Pons (tissue), 1 donor: ENCODE measurements around the gene SCN4B.
"Not testable (repeated sequence)": the region's sequence is repeated elsewhere in the genome, so short reads cannot be mapped to it uniquely, and the experiment has no call there.

Experiments used
- DNase-seq: peaks from one replicate; pipeline ENCODE4 v3.0.0-alpha.2; 2016; ENCODE audit warnings: low spot score

The SCN4B gene, protein sequence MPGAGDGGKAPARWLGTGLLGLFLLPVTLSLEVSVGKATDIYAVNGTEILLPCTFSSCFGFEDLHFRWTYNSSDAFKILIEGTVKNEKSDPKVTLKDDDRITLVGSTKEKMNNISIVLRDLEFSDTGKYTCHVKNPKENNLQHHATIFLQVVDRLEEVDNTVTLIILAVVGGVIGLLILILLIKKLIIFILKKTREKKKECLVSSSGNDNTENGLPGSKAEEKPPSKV

DNA sequence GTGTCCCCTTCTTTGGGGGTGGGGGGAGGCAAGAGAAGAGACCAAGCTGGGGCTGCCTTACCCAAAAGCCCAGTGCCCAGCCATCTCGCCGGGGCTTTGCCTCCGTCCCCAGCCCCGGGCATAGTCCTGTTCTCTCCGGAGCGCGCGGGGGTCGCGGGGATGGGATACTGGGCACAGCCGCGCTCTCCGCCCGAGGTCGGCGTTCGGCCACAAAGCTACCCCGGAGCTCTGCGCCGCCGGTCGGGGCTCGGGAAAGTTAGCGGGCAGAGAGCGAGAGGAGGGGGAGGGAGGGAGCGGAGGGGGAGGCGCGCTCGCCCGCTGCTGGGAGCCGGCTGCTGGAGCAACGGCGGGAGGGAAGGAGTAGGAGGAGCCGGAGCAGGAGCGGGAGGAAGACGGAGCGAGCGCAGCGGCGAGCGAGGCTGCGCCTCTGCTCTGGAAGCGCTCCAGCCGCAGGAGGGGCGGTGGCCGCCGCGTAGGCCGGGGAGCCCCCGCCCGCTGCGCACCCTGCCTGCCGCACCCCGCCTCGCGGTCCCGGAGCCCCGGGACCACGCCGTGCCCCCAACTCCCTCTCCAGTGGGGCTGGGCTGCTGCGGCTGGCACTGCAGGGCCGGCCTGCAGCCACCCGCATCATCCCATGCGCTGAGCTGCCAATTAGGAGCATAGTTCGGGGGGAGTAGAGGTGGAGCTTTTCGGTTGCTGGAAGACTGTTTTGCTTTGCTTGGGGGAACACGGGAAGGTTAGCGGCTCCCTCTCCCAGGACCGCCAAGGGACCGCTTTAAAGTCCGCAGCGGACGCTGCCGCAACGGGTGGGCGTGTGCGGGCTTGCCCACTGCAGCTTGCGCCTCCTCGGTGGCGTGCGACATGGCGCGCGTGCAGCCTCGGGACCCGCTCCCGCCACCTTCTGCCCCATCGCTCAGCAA, at the start of gene SCN4B:
TSS of gene SCN4B (minus strand) at position 272 of the 920 bp plus-strand sequence. CDS start at position 122, 150 bp downstream.
- DNase-seq: no peak

- no peak for DNase-seq
These were observed 49.3 kb upstream of the SCN4B start for GRCh38 chr11:118201966-118202365.

DNA sequence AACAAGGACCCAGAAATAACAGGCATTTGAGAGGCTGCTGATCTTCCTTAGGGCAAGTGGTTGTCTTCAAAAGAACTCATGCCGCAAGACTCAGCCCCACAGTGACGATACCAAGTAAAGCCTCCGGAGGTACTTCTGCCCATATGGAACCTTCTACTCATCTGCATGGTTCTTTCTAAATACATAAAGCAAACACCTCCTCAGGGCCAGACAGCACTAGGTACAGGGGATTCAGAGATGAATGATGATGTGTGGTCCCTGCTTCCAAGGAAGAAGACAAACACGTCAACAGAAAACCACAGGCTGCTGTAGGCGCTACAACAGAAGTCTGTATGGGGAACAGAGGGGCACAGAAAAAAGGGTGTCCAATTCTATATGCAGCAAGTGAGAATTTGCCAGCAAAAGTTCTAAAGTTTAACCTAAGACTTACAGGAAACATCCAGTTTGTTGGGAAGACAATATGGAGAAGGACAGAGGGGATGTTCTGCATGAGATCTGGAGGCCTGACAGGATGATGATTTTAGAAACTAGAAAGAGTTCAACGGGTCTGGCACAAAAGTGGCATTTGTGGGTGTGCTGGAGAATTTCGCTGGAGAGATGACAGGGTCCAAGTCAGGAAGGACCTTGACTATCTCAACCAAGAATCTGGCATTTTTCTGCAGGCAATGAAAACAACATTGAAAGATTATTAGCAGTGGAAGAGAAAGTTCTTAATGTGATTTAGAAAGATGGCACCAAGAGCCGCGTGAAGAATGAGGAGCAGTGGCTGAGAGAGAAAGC, 48.5 kb upstream of the SCN4B start:
- no peak for DNase-seq

- DNase-seq: no peak
These were observed 47.9 kb upstream of the SCN4B start for GRCh38 chr11:118200497-118200896.

DNA sequence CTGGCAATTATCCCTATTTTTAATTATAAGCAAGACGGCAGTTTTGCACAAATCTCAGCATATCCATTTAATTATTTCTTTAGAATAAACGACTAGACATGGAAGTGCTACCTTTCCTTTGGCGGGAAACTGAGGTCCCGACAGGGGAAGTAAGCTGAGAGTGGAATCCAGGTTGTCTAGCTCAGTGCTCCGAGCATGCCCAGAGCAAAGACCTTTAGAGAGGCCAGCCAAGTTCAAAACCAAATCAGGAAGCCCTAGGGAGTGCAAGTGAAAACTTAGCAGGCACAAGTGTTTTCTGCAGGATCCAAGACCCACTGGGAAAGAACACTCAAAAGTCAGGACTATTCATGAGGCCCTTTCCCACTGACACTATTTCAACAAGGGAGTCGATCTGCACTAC, 46.5 kb upstream of the SCN4B start:
- no peak for DNase-seq

GRCh38 chr11:118198370-118198769, 45.7 kb upstream of the SCN4B start:
- peak; percentile 65 for DNase-seq

GRCh38 chr11:118194835-118195627, 42.4 kb upstream of the SCN4B start:
- DNase-seq: peak; percentile 92

DNA sequence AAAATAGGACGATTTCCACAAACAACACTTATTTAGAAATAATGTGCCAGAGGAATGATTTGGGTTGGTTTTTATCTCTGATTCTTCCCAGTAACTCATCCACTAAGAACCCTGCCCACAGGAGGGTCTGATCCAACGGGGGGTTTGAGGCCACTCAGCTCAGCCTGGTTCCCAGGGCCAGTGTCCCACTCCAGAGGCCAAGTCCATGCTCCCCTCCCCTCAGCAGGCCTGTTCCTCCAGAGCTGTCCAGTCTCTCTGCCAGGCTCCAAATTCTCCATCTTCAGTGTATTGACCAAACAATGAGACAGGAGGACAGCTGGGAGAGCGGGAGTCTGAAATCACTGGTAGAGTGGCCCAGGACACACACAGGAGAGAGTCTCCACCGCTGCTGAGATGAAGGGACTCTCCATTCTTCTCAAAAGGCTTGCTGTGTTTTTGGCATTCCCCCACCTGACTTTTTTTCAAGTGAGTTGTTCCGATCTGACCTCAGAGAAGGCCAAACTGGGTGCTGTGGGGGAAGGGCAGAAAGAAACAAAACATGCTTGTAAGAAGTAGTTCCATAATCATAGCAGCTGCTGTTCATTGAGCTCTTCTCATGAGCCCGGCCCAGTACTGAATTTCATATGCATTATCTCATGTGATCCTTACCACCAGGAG, 41.4 kb upstream of the SCN4B start:
- DNase-seq: peak; percentile 38

DNA sequence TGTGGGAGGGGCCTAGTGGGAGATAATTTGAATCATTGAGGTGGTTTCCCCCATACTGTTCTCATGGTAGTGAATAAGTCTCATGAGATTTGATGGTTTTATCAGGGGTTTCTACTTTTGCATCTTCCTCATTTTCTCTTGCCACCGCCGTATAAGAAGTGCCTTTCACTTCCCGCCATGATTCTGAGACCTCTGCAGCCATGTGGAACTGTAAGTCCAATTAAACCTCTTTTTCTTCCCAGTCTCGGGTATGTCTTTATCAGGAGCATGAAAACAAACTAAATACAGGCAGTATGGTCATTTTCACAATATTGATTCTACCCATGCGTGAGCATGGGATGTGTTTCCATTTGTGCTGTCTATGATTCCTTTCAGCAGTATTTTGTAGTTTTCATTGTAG, 40.2 kb upstream of the SCN4B start:
- DNase-seq: not testable (repeated sequence)

DNA sequence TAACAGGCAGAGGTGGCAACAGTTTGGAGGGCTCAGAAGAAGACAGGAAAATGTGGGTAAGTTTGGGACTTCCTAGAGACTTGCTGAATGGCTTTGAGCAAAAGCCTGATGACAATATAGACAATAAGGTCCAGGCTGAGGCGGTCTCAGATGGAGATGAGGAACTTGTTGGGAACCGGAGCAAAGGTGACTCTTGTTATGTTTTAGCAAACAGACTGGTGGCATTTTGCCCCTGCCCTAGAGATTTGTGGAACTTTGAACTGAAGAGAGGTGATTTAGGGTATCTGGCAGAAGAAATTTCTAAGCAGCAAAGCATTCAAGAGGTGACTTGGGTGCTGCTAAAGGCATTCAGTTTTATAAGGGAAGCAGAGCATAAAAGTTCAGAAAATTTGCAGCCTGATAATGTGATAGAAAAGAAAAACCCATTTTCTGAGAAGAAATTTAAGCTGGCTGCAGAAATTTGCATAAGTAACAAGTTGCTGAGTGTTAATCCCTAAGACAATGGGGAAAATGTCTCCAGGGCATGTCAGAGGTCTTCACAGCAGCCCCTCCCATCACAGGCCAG, 38.4 kb upstream of the SCN4B start:
- not testable (repeated sequence) for DNase-seq

- DNase-seq: no peak
These were observed 33.9 kb upstream of the SCN4B start for GRCh38 chr11:118186346-118187107.

- DNase-seq: no peak
These were observed 32.4 kb upstream of the SCN4B start for GRCh38 chr11:118184784-118185579.

DNA sequence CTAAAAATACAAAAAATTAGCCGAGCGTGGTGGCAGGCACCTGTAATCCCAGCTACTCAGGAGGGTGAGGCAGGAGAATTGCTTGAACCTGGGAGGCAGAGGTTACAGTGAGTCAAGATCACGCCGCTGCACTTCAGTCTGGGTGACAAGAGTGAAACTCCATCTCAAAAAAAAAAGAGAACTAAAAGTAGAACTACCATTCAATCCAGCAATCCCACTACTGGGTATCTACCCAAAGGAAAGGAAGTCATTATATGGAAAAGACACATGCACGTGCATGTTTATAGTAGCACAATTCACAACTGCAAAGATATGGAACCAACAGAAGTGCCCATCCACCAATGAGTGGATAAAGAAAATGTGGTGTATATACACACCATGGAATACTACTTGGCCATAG, 31.1 kb upstream of the SCN4B start:
- DNase-seq: not testable (repeated sequence)

DNA sequence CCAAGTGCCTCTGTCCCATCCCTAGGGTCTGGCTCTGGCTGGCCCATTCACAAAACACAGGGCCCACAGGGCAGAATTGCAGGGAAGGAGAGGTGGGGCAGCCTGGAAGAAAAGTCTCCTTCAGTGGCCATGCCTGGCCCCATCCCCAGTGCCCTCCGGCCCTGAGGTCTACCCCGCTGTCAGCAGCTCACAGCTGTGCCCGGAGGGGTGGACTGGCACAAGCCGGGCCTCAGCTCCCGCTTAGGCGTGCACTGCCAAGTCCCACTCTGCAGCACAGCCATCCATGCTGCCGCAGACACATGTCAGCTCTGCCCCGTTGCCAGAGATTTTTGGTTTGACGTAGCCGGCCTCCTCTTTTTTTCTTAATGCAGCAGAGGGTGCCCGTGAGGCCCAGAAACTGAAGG, 27.7 kb upstream of the SCN4B start:
- peak; percentile 93 for DNase-seq

DNA sequence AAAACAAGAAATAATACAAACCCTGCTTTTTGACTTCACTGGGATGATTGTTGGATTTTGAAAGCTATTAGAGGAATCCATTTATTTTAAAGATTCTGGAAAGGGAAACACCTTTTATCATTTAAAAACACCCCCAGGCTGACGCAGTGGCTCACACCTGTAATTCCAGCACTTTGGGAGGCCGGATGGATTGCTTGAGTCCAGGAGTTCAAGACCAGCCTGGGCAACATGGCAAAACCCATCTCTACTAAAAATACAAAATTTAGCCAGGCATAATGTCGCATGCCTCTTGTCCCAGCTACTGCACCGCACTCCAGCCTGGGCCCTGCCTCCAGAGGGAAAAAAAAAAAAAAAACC, 24.1 kb upstream of the SCN4B start:
- DNase-seq: no peak

DNA sequence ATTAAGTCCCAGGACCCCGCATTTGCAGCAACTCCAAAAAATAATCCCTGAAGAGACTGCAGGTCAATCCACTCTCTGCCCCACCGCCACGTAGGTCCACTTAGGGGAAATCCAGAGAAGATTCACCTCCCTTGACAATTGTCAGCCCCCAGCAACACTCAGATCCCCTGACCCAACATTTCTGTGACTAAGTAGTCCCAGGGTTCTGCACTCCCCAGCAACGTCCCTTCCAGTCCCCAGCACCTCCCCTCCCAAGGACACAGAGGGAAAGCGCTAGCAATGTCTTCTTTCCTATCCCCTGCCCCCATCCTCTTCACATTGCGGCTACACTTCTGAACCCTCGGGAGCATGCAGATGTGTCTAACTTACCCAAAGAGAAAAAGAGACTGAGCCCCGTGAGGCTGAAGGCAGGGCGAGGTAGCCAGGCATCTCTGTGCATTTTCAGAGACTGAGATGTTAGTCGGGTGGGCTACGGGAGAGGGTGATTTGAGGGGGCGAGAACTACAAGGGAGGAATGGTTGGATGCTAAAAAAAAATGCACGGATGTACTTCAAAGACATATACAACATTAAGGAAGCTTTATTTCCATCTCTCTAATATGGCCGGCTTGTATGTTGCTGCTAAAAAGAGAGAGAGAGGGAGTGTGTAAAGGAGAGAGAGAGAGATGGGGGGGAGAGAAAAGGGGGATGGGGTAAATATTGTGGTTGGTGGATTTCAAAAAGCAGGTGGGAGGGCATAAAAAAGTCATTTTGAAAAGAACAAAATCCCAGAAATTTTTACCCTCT, 23.6 kb upstream of the SCN4B start, which contains the start of gene SCN2B:
TSS of gene SCN2B (minus strand) at position 647 of the 785 bp plus-strand sequence. CDS start at position 439, 208 bp downstream.
- peak; percentile 78 for DNase-seq

- peak; percentile 69 for DNase-seq
These were observed 22.7 kb upstream of the SCN4B start for GRCh38 chr11:118175031-118175992.
